OCI-LY7 (cell line): Measurements from ENCODE around the gene C21orf91.

Source experiments
- CTCF ChIP-seq: fragments of 200-600 bp; sonication (generic); conservative IDR thresholded peaks from 2 replicates; pipeline ENCODE4 v1.5.1; 2014; ENCODE audit warnings: mild to moderate bottlenecking, antibody characterized with exemption, low read length, moderate library complexity, mixed read lengths
- EZH2phosphoT487 ChIP-seq: fragments of 200-600 bp; sonication (generic); IDR thresholded peaks from 2 replicates; pipeline ENCODE4 v1.6.1; 2018; ENCODE audit warnings: low read depth, borderline replicate concordance, mild to moderate bottlenecking, mixed run types, antibody characterized with exemption, low read length, moderate library complexity, mixed read lengths

DNA sequence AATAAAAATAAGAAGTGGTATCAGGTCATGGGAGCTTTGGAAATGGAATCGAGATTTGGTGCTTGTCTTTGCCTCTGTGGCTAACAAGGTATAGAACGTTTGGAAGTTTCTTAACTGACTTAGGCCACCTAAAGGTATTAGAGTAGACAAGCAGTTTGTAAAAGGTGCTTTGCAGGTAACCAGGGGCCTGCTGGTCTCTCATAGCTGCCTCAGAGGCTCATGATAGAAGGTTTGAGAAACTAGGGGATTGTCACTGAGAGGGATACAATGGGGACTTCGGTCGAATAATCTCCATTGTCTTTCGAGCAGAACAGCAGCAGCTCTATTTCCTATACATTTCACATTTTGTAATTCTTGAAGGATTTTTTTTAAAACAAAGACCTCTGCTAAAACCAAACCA is 37.6 kb downstream of the C21orf91 start:
- no peak for TF ChIP-seq CTCF
- no peak for TF ChIP-seq EZH2phosphoT487
